Heart right ventricle (tissue), 16 donors: ENCODE results near the gene TXNDC15. TPM values are rescaled to one million over a fixed set of nuclear protein-coding genes. Genes with fewer than 3 reads are reported as not detected.
"Not testable (repeated sequence)": the region's sequence is repeated elsewhere in the genome, so short reads cannot be mapped to it uniquely, and the experiment has no call there.

Experiments
- ATAC-seq, 8 donors: fragments of 200-7000 bp; cut with Tn5 transposase; one replicate each; pipeline ENCODE4 v1.9.1; 2020; ENCODE audit warnings: mild to moderate bottlenecking in 8 of 8, moderate library complexity in 8 of 8, moderate number of reproducible peaks in 1 of 8
- DNase-seq, 2 donors: peaks; one replicate each; pipeline ENCODE4 v3.0.0-alpha.2; 2020
- H3K27ac ChIP-seq, 10 donors: fragments of 200-600 bp; sonication (generic) in 2 of 10; one replicate each; pipeline versions ENCODE4 v1.5.0 to v1.8.0; 2020 to 2022; ENCODE audit warnings: mild to moderate bottlenecking in 3 of 10
- H3K27me3 ChIP-seq, 7 donors: fragments of 200-600 bp; one replicate each; pipeline ENCODE4 v1.8.0; 2021 to 2022; ENCODE audit warnings: mild to moderate bottlenecking in 2 of 7
- H3K36me3 ChIP-seq, 9 donors: fragments of 200-600 bp; sonication (generic) in 1 of 9; one replicate each; pipeline versions ENCODE4 v1.5.0 to v1.8.0; 2020 to 2022; ENCODE audit warnings: mild to moderate bottlenecking in 2 of 9
- H3K4me1 ChIP-seq, 9 donors: fragments of 200-600 bp; sonication (generic) in 1 of 9; one replicate each; pipeline versions ENCODE4 v1.5.0 to v1.8.0; 2020 to 2022; ENCODE audit warnings: mild to moderate bottlenecking in 4 of 9
- H3K4me3 ChIP-seq, 10 donors: fragments of 200-600 bp; sonication (generic) in 2 of 10; one replicate each; pipeline versions ENCODE4 v1.5.0 to v1.8.0; 2020 to 2022; ENCODE audit warnings: mild to moderate bottlenecking in 7 of 10, moderate library complexity in 2 of 10
- H3K9me3 ChIP-seq, 11 donors: fragments of 200-600 bp in 10 of 11; sonication (generic) in 2 of 11; one replicate each; pipeline versions ENCODE4 v1.5.0 to v1.8.0; 2013 to 2022; ENCODE audit warnings: mild to moderate bottlenecking in 2 of 11, control low read depth in 1 of 11, moderate library complexity in 1 of 11
- CTCF ChIP-seq, 9 donors: fragments of 200-600 bp; sonication (generic) in 2 of 9; IDR thresholded peaks; one replicate each; pipeline versions ENCODE4 v1.5.0 to v1.8.0; 2021 to 2022; ENCODE audit warnings: antibody characterized with exemption in 9 of 9, mild to moderate bottlenecking in 5 of 9, moderate library complexity in 1 of 9
- WGBS, 2 donors: extraction: QIAGEN DNeasy Blood & Tissue Kit; methylation state at CpG; one replicate each; pipeline ENCODE4 v1.1.7; 2013; ENCODE audit warnings: inconsistent platforms in 1 of 2; 5-methylcytosine and 5-hydroxymethylcytosine counted together
- intact Hi-C, 10 donors: fragments of 100-400 bp; cut with DNase I; formaldehyde crosslinking; loops; one replicate each; pipeline versions ENCODE4 v1.11.1 to v1.14.2; 2022
- polyA plus RNA-seq, 2 donors: library from polyadenylated mRNA; stranded (reverse); fragments of 200-250 nt; gene quantifications; one replicate each; pipeline ENCODE4 v1.2.3, GENCODE V29; 2013
- total RNA-seq, 10 donors: library from RNA; stranded (reverse); fragmentation: NEBNext Ultra II Directional in 3 of 10; extraction: Animal tissue kit (Norgen Biotek cat#: 25700) in 3 of 10; gene quantifications; one replicate each; pipeline versions ENCODE4 v1.2.1 to v1.2.4, GENCODE V29; 2021 to 2023
- donor health status: Arrhythmogenic right ventricular cardiomyopathy.
- donor health status: ischemic (EF 13 %, LVEDD 7.1; RV severe dilation, severe dysfunction).
- donor health status: healthy with polysubstance abuse.
- donor health status: DM: no; HTN: yes; CAD: no.
- donor health status: DM: no; HTN: no; CAD: no.
- donor health status: ischemic (EF 25% LVEDD 6.9; RV normal size, moderate dysfunction).
- donor health status: ischemic (EF 25% LVEDD 5.7; RV mildly dilated, moderate dysfunction).
- donor health status: healthy.
- donor health status: DM: yes; HTN: yes; CAD: no.
- donor health status: Ischemic cardiomyopathy.
- donor health status: ischemic (EF 35%, LVEDD 5.7; RV mildly dilated, moderate dysfunction).
- donor health status: nonischemic (EF 11% LVEDD 7.7; RV severe dilation, severe dysfunction).
- donor health status: DM: yes; HTN: yes; CAD: no.
- donor health status: PGD.
- donor health status: ischemic (EF 29% LVEDD 5.4; RV normal size, mild dysfunction).
- donor health status: nonischemic (EF 23%, LVEDD 6.1; RV moderate dilation, normal function).

Gene TXNDC15
- total and polyA plus RNA-seq, 12 donors: 37.5 to 72.7 (median 58.2) TPM

GRCh38 chr5:134833340-134834032 is 40.7 kb upstream of the TXNDC15 start:
- H3K4me3 ChIP-seq: no peak overlapping the region
- no peak for TF ChIP-seq CTCF (IDR thresholded peaks at IDR 0.05)
- WGBS, 2 donors: 89 to 94% methylated on average over 3 of the region's 3 CpGs

GRCh38 chr5:134835623-134836022 is 38.5 kb upstream of the TXNDC15 start:
- 99 to 100% methylated on average over 2 of the region's 2 CpGs for WGBS, 2 donors
- Histone ChIP-seq H3K4me1 (peaks cover 0 to 16% (median 7%) of the 10 kb centered on the region in 9 donors), H3K36me3 (peaks cover 0 to 98% (median 5%) of the 10 kb centered on the region in 9 donors), H3K27ac (no peak overlapping the region), H3K9me3 (no peaks in the 10 kb centered on the region), H3K27me3 (no peaks in the 10 kb centered on the region), H3K4me3 (no peak overlapping the region)
- TF ChIP-seq CTCF (IDR thresholded peaks at IDR 0.05): no peak
- no peak for ATAC-seq
- intact Hi-C loops: no loop called here
- no peak for DNase-seq

More at GRCh38 chr5:134833340-134834032, 40.7 kb upstream of the TXNDC15 start:
- Histone ChIP-seq H3K9me3 (no peaks in the 10 kb centered on the region), H3K27ac (no peak overlapping the region), H3K27me3 (no peaks in the 10 kb centered on the region), H3K36me3 (peaks cover 0 to 99% (median 6%) of the 10 kb centered on the region in 9 donors), H3K4me1 (peaks cover 0 to 14% (median 7%) of the 10 kb centered on the region in 9 donors)
- intact Hi-C loops: no loop called here
- DNase-seq: no peak
- ATAC-seq: no peak

- TF ChIP-seq CTCF (IDR thresholded peaks at IDR 0.05): no peak
- H3K27ac ChIP-seq: no peak overlapping the region
- WGBS, 2 donors: 93 to 97% methylated on average over 3 of the region's 3 CpGs
- H3K4me1 ChIP-seq: peaks cover 0 to 16% (median 7%) of the 10 kb centered on the region in 9 donors
- H3K27me3 ChIP-seq: no peaks in the 10 kb centered on the region
- no peak for ATAC-seq
- H3K36me3 ChIP-seq: peaks cover 0 to 90% (median 5%) of the 10 kb centered on the region in 9 donors
- no peaks in the 10 kb centered on the region for H3K9me3 ChIP-seq
- DNase-seq: no peak
- intact Hi-C loops: no loop called here
- no peak overlapping the region for H3K4me3 ChIP-seq
Observed at GRCh38 chr5:134837530-134838181, 36.5 kb upstream of the TXNDC15 start.

- peaks cover 0 to 84% (median 5%) of the 10 kb centered on the region in 9 donors for H3K36me3 ChIP-seq
- peaks cover 0 to 16% (median 7%) of the 10 kb centered on the region in 9 donors for H3K4me1 ChIP-seq
- H3K4me3 ChIP-seq, H3K27ac ChIP-seq, DNase-seq, H3K9me3 ChIP-seq, ATAC-seq, H3K27me3 ChIP-seq, intact Hi-C loops: not testable (repeated sequence)
- 80 to 90% methylated on average over 9 of the region's 9 CpGs for WGBS, 2 donors
Observed at GRCh38 chr5:134838361-134838760, 35.8 kb upstream of the TXNDC15 start.
